Loucy (cell line): ENCODE results near the gene AKAP6.

Experiments
- H2AFZ ChIP-seq: fragments of 200-600 bp; sonication (generic); 2 replicates; pipeline ENCODE4 v1.6.0; 2016; ENCODE audit warnings: antibody characterized with exemption, mild to moderate bottlenecking, low read length, moderate library complexity
- H3F3A ChIP-seq: fragments of 200-600 bp; 2 replicates; pipeline ENCODE4 v1.6.0; 2016; ENCODE audit warnings: antibody characterized with exemption, low read depth, mild to moderate bottlenecking
- H3K27me3 ChIP-seq: fragments of 200-600 bp; sonication (generic); 2 replicates; pipeline ENCODE4 v1.6.1; 2014; ENCODE audit warnings: low read length, mild to moderate bottlenecking; ENCODE audit not compliant: insufficient read depth, poor library complexity, severe bottlenecking
- H3K36me3 ChIP-seq: fragments of 200-600 bp; sonication (generic); 2 replicates; pipeline ENCODE4 v1.6.1; 2016; ENCODE audit warnings: low read length; ENCODE audit not compliant: insufficient read depth
- H3K4me1 ChIP-seq: fragments of 200-600 bp; sonication (generic); 2 replicates; pipeline ENCODE4 v1.5.1; 2014; ENCODE audit warnings: low read length, mild to moderate bottlenecking; ENCODE audit not compliant: insufficient read depth, poor library complexity, severe bottlenecking
- H3K4me2 ChIP-seq: fragments of 200-600 bp; sonication (generic); 2 replicates; pipeline ENCODE4 v1.6.0; 2014; ENCODE audit warnings: antibody characterized with exemption, low read length, low read depth, mild to moderate bottlenecking; ENCODE audit not compliant: poor library complexity, severe bottlenecking
- H3K4me3 ChIP-seq: fragments of 200-600 bp; sonication (generic); 2 replicates; pipeline ENCODE4 v1.5.1; 2014; ENCODE audit warnings: low read length, mild to moderate bottlenecking, mixed read lengths; ENCODE audit not compliant: poor library complexity, severe bottlenecking
- H3K79me2 ChIP-seq: fragments of 200-600 bp; sonication (generic); 2 replicates; pipeline ENCODE4 v1.6.1; 2014; ENCODE audit warnings: low read length; ENCODE audit not compliant: insufficient read depth
- H3K9ac ChIP-seq: fragments of 200-600 bp; sonication (generic); 2 replicates; pipeline ENCODE4 v1.6.0; 2014; ENCODE audit warnings: mild to moderate bottlenecking, low read depth, low read length, moderate library complexity; ENCODE audit not compliant: poor library complexity, severe bottlenecking
- H3K9me2 ChIP-seq: fragments of 200-600 bp; sonication (generic); replicated peaks from 2 replicates; pipeline ENCODE4 v1.6.1; 2016; ENCODE audit warnings: low read depth, low read length, mixed read lengths
- H3K9me3 ChIP-seq: fragments of 200-600 bp; sonication (generic); 2 replicates; pipeline ENCODE4 v1.6.1; 2014; ENCODE audit warnings: mild to moderate bottlenecking, antibody characterized with exemption, low read length, low read depth; ENCODE audit not compliant: insufficient read depth
- H4K20me1 ChIP-seq: fragments of 200-600 bp; sonication (generic); 2 replicates; pipeline ENCODE4 v1.6.0; 2014; ENCODE audit warnings: antibody characterized with exemption, low read length, mild to moderate bottlenecking; ENCODE audit not compliant: insufficient read depth, poor library complexity, severe bottlenecking
- CTCF ChIP-seq: fragments of 200-600 bp; sonication (generic); conservative IDR thresholded peaks from 2 replicates; pipeline ENCODE4 v1.5.1; 2014; ENCODE audit warnings: mild to moderate bottlenecking, antibody characterized with exemption, low read length
- EZH2phosphoT487 ChIP-seq: fragments of 200-600 bp; IDR thresholded peaks from 2 replicates; pipeline ENCODE4 v1.6.1; 2018; ENCODE audit warnings: antibody characterized with exemption, mild to moderate bottlenecking, moderate library complexity, borderline replicate concordance

AKAP6 gene

GRCh38 chr14:32611752-32612151 is 282.7 kb downstream of the AKAP6 start:
- H3K9ac ChIP-seq = no peak overlapping the region
- no peak overlapping the region for H3K4me3 ChIP-seq
- H3K36me3 ChIP-seq = no peaks in the 10 kb centered on the region
- TF ChIP-seq EZH2phosphoT487 (no peak), CTCF (no peak)
- no peaks in the 10 kb centered on the region for H3F3A ChIP-seq
- H4K20me1 ChIP-seq = no peaks in the 10 kb centered on the region
- no peaks in the 10 kb centered on the region for H3K9me3 ChIP-seq
- no peaks in the 10 kb centered on the region for H3K79me2 ChIP-seq
- no peaks in the 10 kb centered on the region for H3K27me3 ChIP-seq
- no peak overlapping the region for H2AFZ ChIP-seq
- H3K4me1 ChIP-seq = no peaks in the 10 kb centered on the region
- no peaks in the 10 kb centered on the region for H3K9me2 ChIP-seq
- no peak overlapping the region for H3K4me2 ChIP-seq

GRCh38 chr14:32618991-32619390 is 289.9 kb downstream of the AKAP6 start:
- no peak overlapping the region for H2AFZ ChIP-seq
- no peaks in the 10 kb centered on the region for H3K27me3 ChIP-seq
- no peak overlapping the region for H3K4me3 ChIP-seq
- H3K9ac ChIP-seq = no peak overlapping the region
- TF ChIP-seq CTCF = no peak
- TF ChIP-seq EZH2phosphoT487 = no peak
- H3K4me1 ChIP-seq = no peaks in the 10 kb centered on the region
- no peak overlapping the region for H3K4me2 ChIP-seq
- H3K9me3 ChIP-seq = no peaks in the 10 kb centered on the region
- no peaks in the 10 kb centered on the region for H3K36me3 ChIP-seq
- H3F3A ChIP-seq = no peaks in the 10 kb centered on the region
- H3K9me2 ChIP-seq = no peaks in the 10 kb centered on the region
- no peaks in the 10 kb centered on the region for H4K20me1 ChIP-seq
- H3K79me2 ChIP-seq = no peaks in the 10 kb centered on the region

- Histone ChIP-seq H3K79me2 (no peaks in the 10 kb centered on the region), H3K9me2 (no peaks in the 10 kb centered on the region), H3K9ac (no peak overlapping the region), H3K4me1 (no peaks in the 10 kb centered on the region), H4K20me1 (no peaks in the 10 kb centered on the region), H3K9me3 (no peaks in the 10 kb centered on the region), H3F3A (no peaks in the 10 kb centered on the region), H2AFZ (no peak overlapping the region), H3K4me2 (no peak overlapping the region), H3K27me3 (no peaks in the 10 kb centered on the region), H3K36me3 (no peaks in the 10 kb centered on the region), H3K4me3 (no peak overlapping the region)
- TF ChIP-seq CTCF = no peak
- TF ChIP-seq EZH2phosphoT487 = no peak
Measured at GRCh38 chr14:32620303-32620702, 291.2 kb downstream of the AKAP6 start.
